Hepatocyte (in vitro differentiated cells): Measurements from ENCODE around the gene AXIN1. TPM values are rescaled to one million over a fixed set of nuclear protein-coding genes. Genes with fewer than 3 reads are reported as not detected.

ENCODE experiments used
- DNase-seq: peaks from one replicate; pipeline ENCODE4 v3.0.0-alpha.2; 2016; ENCODE audit warnings: low spot score
- H2AFZ ChIP-seq: fragments of 200-600 bp; sonication (generic); 2 replicates; pipeline ENCODE4 v1.6.0; 2016; ENCODE audit warnings: antibody characterized with exemption, mild to moderate bottlenecking
- H3K27ac ChIP-seq: fragments of 200-600 bp; sonication (generic); 2 replicates; pipeline ENCODE4 v1.5.1; 2016; ENCODE audit warnings: mild to moderate bottlenecking
- H3K27me3 ChIP-seq: fragments of 200-600 bp; sonication (generic); 2 replicates; pipeline ENCODE4 v1.6.1; 2016
- H3K36me3 ChIP-seq: fragments of 200-600 bp; sonication (generic); replicated peaks from 2 replicates; pipeline ENCODE4 v1.5.1; 2016; ENCODE audit warnings: low read depth; ENCODE audit not compliant: insufficient read depth
- H3K4me1 ChIP-seq: fragments of 200-600 bp; sonication (generic); 2 replicates; pipeline ENCODE4 v1.5.1; 2016; ENCODE audit warnings: mild to moderate bottlenecking, moderate library complexity; ENCODE audit not compliant: insufficient read depth
- H3K4me2 ChIP-seq: fragments of 200-600 bp; sonication (generic); 2 replicates; pipeline ENCODE4 v1.6.0; 2016
- H3K4me3 ChIP-seq: fragments of 200-600 bp; sonication (generic); 2 replicates; pipeline ENCODE4 v1.5.1; 2016; ENCODE audit warnings: mild to moderate bottlenecking
- H3K79me2 ChIP-seq: fragments of 200-600 bp; sonication (generic); 2 replicates; pipeline ENCODE4 v1.6.0; 2017; ENCODE audit warnings: mild to moderate bottlenecking
- H3K9me2 ChIP-seq: fragments of 200-600 bp; sonication (generic); replicated peaks from 2 replicates; pipeline ENCODE4 v1.6.0; 2017; ENCODE audit warnings: mild to moderate bottlenecking; ENCODE audit not compliant: insufficient read depth
- H3K9me3 ChIP-seq: fragments of 200-600 bp; sonication (generic); 2 replicates; pipeline ENCODE4 v1.5.1; 2016; ENCODE audit warnings: low read depth, mild to moderate bottlenecking
- H4K20me1 ChIP-seq: fragments of 200-600 bp; sonication (generic); 2 replicates; pipeline ENCODE4 v1.6.0; 2016; ENCODE audit warnings: mild to moderate bottlenecking; ENCODE audit not compliant: insufficient read depth, poor library complexity, severe bottlenecking
- CTCF ChIP-seq: fragments of 200-600 bp; sonication (generic); IDR thresholded peaks from 2 replicates; pipeline ENCODE4 v1.5.1; 2016; ENCODE audit warnings: antibody characterized with exemption, mild to moderate bottlenecking; ENCODE audit not compliant: poor library complexity
- EZH2 ChIP-seq: fragments of 200-600 bp; sonication (generic); IDR thresholded peaks from 2 replicates; pipeline ENCODE4 v1.6.1; 2016; ENCODE audit warnings: antibody characterized with exemption, mild to moderate bottlenecking, borderline replicate concordance
- EZH2phosphoT487 ChIP-seq: fragments of 200-600 bp; sonication (generic); IDR thresholded peaks from one replicate; pipeline ENCODE4 v1.6.1; 2018; ENCODE audit warnings: antibody characterized with exemption, mild to moderate bottlenecking, low read depth, moderate library complexity; ENCODE audit not compliant: unreplicated experiment, severe bottlenecking
- WGBS: methylation state at CpG from one replicate; pipeline ENCODE4 v1.1.6; 2016; ENCODE audit warnings: low lambda C conversion rate; ENCODE audit errors: missing lambda C conversion rate; 5-methylcytosine and 5-hydroxymethylcytosine counted together
- polyA plus RNA-seq: library from polyadenylated mRNA; unstranded; fragments of >200 nt; fragmentation: Nextera tagmentation; extraction: Ambion mirVana; gene quantifications from 2 replicates; pipeline ENCODE4 v1.2.1, GENCODE V29; 2016
- total RNA-seq: library from RNA; depleted of rRNA; stranded (reverse); fragments of >200 nt; gene quantifications from 2 replicates; pipeline ENCODE4 v1.2.3, GENCODE V29; 2014

The AXIN1 gene
- total and polyA plus RNA-seq, 2 experiments from 2014 or later = 16.1 to 27.2 TPM

- Histone ChIP-seq H4K20me1 (peaks cover 8% of the 10 kb centered on the region), H3K79me2 (peaks cover 31% of the 10 kb centered on the region), H3K4me1 (peaks cover 30% of the 10 kb centered on the region), H2AFZ (peak within 1 kb of the TSS; percentile 63), H3K9me3 (no peaks in the 10 kb centered on the region), H3K4me3 (peak within 1 kb of the TSS; percentile 98), H3K27me3 (no peaks in the 10 kb centered on the region), H3K9me2 (no peaks in the 10 kb centered on the region), H3K27ac (peak within 1 kb of the TSS; percentile 96), H3K36me3 (no peaks in the 10 kb centered on the region), H3K4me2 (peak within 1 kb of the TSS; percentile 98)
- peak; percentile 89 for DNase-seq
- TF ChIP-seq EZH2phosphoT487 = no peak
- TF ChIP-seq CTCF = no peak
- 2% methylated on average over 35 of the region's 123 CpGs for WGBS
Observed at GRCh38 chr16:381789-382717, 29.5 kb upstream of the AXIN1 start, which contains the start of gene PGAP6. Gene PGAP6 (minus strand): TSS chr16:381978. CDS start chr16:381821, 157 bp downstream.

- DNase-seq = peak; percentile 78
- TF ChIP-seq CTCF (no peak), EZH2phosphoT487 (no peak), EZH2 (no peak)
- no peaks in the 10 kb centered on the region for H3K36me3 ChIP-seq
- H3K79me2 ChIP-seq = peaks cover 31% of the 10 kb centered on the region
- H3K4me2 ChIP-seq = peak overlapping the region; percentile 97
- no peaks in the 10 kb centered on the region for H3K27me3 ChIP-seq
- 0% methylated on average over 6 of the region's 73 CpGs for WGBS
- H2AFZ ChIP-seq = peak overlapping the region; percentile 60
- peaks cover 29% of the 10 kb centered on the region for H3K4me1 ChIP-seq
- peak overlapping the region; percentile 96 for H3K27ac ChIP-seq
- no peaks in the 10 kb centered on the region for H3K9me3 ChIP-seq
- peaks cover 8% of the 10 kb centered on the region for H4K20me1 ChIP-seq
- peak overlapping the region; percentile 96 for H3K4me3 ChIP-seq
- no peaks in the 10 kb centered on the region for H3K9me2 ChIP-seq
Observed at GRCh38 chr16:381012-381788, 28.7 kb upstream of the AXIN1 start.

- no peaks in the 10 kb centered on the region for H3K9me2 ChIP-seq
- H3K36me3 ChIP-seq = no peaks in the 10 kb centered on the region
- no peak for TF ChIP-seq CTCF
- TF ChIP-seq EZH2 = no peak
- TF ChIP-seq EZH2phosphoT487 = no peak
- no peaks in the 10 kb centered on the region for H3K27me3 ChIP-seq
- H2AFZ ChIP-seq = peak overlapping the region; percentile 60
- no peaks in the 10 kb centered on the region for H3K9me3 ChIP-seq
- no peak for DNase-seq
- peak overlapping the region; percentile 96 for H3K27ac ChIP-seq
- H3K4me3 ChIP-seq = peak overlapping the region; percentile 96
- H3K4me1 ChIP-seq = peaks cover 29% of the 10 kb centered on the region
- peaks cover 8% of the 10 kb centered on the region for H4K20me1 ChIP-seq
- WGBS = 0% methylated on average over 3 of the region's 12 CpGs
- H3K4me2 ChIP-seq = peak overlapping the region; percentile 97
- H3K79me2 ChIP-seq = peaks cover 29% of the 10 kb centered on the region
Observed at GRCh38 chr16:380762-381011, 28.2 kb upstream of the AXIN1 start.
